GM12865 (cell line): ENCODE data around the gene RBM19.

Source experiments
- DNase-seq: peaks from one replicate; pipeline ENCODE4 v3.0.0; 2010; ENCODE audit warnings: low read depth
- H3K4me3 ChIP-seq: 2 replicates; pipeline ENCODE4 v1.5.1; 2011; ENCODE audit warnings: mild to moderate bottlenecking, low read depth, low read length, control low read depth
- TF ChIP-seq, protein P1 (sequence below): IDR thresholded peaks from 2 replicates; pipeline ENCODE4 v1.5.1; 2011; ENCODE audit warnings: low read length, control low read depth, low read depth, inconsistent platforms; ENCODE audit not compliant: insufficient read depth; ENCODE audit errors: missing control alignments

Gene RBM19

DNA sequence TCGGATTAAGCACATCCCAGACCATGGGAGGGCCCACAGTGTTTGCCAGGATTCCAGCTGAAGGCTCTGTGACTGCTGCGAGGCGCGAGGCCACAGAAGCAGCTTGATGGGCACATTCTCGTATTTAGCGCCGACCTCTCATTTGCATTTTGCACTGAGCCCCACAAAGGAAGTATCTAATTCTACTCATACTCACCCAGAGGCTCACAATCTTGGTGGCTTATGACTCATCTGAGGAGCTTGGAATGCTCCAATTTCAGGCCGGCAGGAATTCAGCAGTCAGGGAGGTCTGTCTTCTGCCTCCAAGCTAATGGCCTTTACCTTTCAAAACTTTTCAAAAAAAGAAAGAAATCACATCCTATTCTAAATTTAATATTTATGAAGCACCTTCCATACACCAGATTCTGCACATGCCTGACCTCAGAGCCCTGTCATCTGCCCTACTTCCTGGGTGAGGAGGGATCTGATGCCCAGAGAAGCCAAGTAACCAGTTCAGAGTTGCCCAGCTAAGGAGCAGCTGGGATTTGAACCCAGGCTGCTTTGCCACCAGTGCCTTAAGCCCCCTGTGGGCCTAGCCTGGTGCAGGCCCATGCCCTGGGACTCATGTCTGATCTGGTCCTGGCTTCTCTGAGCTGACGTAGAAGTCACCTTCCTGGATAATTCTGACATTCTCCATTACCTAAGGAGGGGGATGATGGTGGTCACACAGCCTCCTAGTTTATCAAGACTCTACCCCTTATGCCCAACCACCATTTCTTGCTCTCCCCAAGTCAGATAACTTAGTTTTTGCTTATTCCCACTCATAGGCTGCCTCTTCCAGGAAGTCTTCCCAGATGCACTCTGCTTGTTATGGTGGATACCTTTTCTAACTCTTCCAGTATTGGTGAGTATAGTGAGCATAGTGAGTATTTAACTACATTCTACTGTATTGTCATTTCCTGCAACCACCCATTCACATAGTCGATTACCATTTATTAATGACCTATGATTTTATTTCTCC, 198.9 kb downstream of the RBM19 start:
- no peak overlapping the region for H3K4me3 ChIP-seq
- TF ChIP-seq, protein P1, sequence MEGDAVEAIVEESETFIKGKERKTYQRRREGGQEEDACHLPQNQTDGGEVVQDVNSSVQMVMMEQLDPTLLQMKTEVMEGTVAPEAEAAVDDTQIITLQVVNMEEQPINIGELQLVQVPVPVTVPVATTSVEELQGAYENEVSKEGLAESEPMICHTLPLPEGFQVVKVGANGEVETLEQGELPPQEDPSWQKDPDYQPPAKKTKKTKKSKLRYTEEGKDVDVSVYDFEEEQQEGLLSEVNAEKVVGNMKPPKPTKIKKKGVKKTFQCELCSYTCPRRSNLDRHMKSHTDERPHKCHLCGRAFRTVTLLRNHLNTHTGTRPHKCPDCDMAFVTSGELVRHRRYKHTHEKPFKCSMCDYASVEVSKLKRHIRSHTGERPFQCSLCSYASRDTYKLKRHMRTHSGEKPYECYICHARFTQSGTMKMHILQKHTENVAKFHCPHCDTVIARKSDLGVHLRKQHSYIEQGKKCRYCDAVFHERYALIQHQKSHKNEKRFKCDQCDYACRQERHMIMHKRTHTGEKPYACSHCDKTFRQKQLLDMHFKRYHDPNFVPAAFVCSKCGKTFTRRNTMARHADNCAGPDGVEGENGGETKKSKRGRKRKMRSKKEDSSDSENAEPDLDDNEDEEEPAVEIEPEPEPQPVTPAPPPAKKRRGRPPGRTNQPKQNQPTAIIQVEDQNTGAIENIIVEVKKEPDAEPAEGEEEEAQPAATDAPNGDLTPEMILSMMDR, result no peak
- no peak for DNase-seq
